LNCaP clone FGC (cell line): ENCODE results near the gene HSD17B1.

Experiments used
- DNase-seq: peaks from one replicate; pipeline ENCODE4 v3.0.0-alpha.2; 2011; ENCODE audit warnings: low read depth
- H3K4me3 ChIP-seq: 2 replicates; pipeline ENCODE4 v1.5.1; 2011; ENCODE audit warnings: mild to moderate bottlenecking, low read depth, low read length, control low read depth
- CTCF ChIP-seq: IDR thresholded peaks from 2 replicates; pipeline ENCODE4 v1.5.1; 2012; ENCODE audit warnings: mild to moderate bottlenecking; ENCODE audit not compliant: control insufficient read depth, insufficient read depth; ENCODE audit errors: extremely low read depth

Gene HSD17B1

GRCh38 chr17:42512733-42513251, 39.9 kb upstream of the HSD17B1 start:
- TF ChIP-seq CTCF: no peak
- H3K4me3 ChIP-seq: no peak overlapping the region
- no peak for DNase-seq

GRCh38 chr17:42513686-42514085, 39.0 kb upstream of the HSD17B1 start:
- no peak overlapping the region for H3K4me3 ChIP-seq
- DNase-seq: no peak
- no peak for TF ChIP-seq CTCF

- no peak for TF ChIP-seq CTCF
- no peak overlapping the region for H3K4me3 ChIP-seq
- DNase-seq: no peak
Measured at GRCh38 chr17:42514279-42514678, 38.4 kb upstream of the HSD17B1 start.

GRCh38 chr17:42514867-42515266, 37.9 kb upstream of the HSD17B1 start:
- H3K4me3 ChIP-seq: no peak overlapping the region
- no peak for TF ChIP-seq CTCF
- no peak for DNase-seq

GRCh38 chr17:42517516-42517915, 35.2 kb upstream of the HSD17B1 start:
- no peak overlapping the region for H3K4me3 ChIP-seq
- TF ChIP-seq CTCF: peak; percentile 92
- DNase-seq: peak; percentile 61

- no peak for TF ChIP-seq CTCF
- DNase-seq: no peak
- no peak overlapping the region for H3K4me3 ChIP-seq
Measured at GRCh38 chr17:42518046-42518754, 34.5 kb upstream of the HSD17B1 start.
